Erythroblast (primary cell): Measurements from ENCODE around the gene GARNL3.

ENCODE experiments used
- GATA1 ChIP-seq: IDR thresholded peaks from 2 replicates; pipeline ENCODE4 v1.6.1; 2011; ENCODE audit warnings: low read depth, mild to moderate bottlenecking, control low read depth, low read length, moderate library complexity
- POLR2A ChIP-seq: IDR thresholded peaks from 2 replicates; pipeline ENCODE4 v1.6.1; 2011; ENCODE audit warnings: mild to moderate bottlenecking, low read length

- TF ChIP-seq POLR2A, result no peak
- no peak for TF ChIP-seq GATA1
Measured at GRCh38 chr9:127386249-127386648, 121.7 kb downstream of the GARNL3 start.
